SK-N-MC (cell line): Measurements from ENCODE around the gene TOM1.

Source experiments
- EZH2 ChIP-seq: fragments of 200-600 bp; sonication (generic); IDR thresholded peaks from one replicate; pipeline ENCODE4 v1.6.1; 2017; ENCODE audit warnings: antibody characterized with exemption
- POLR2AphosphoS5 ChIP-seq: IDR thresholded peaks from 2 replicates; pipeline ENCODE4 v1.6.1; 2012; ENCODE audit warnings: mild to moderate bottlenecking, low read depth, low read length, borderline replicate concordance

- TF ChIP-seq POLR2AphosphoS5, result no peak
- no peak for TF ChIP-seq EZH2
These were observed 22.4 kb downstream of the TOM1 start for GRCh38 chr22:35322126-35322525.
